ENCODE results near the gene ZFP69. TPM values are rescaled to one million over a fixed set of nuclear protein-coding genes. Genes with fewer than 3 reads are reported as not detected.

Gene ZFP69
- total RNA-seq, 3 donors from 2014 or later, result 2.2 to 4.8 (median 4.6) TPM

DNA sequence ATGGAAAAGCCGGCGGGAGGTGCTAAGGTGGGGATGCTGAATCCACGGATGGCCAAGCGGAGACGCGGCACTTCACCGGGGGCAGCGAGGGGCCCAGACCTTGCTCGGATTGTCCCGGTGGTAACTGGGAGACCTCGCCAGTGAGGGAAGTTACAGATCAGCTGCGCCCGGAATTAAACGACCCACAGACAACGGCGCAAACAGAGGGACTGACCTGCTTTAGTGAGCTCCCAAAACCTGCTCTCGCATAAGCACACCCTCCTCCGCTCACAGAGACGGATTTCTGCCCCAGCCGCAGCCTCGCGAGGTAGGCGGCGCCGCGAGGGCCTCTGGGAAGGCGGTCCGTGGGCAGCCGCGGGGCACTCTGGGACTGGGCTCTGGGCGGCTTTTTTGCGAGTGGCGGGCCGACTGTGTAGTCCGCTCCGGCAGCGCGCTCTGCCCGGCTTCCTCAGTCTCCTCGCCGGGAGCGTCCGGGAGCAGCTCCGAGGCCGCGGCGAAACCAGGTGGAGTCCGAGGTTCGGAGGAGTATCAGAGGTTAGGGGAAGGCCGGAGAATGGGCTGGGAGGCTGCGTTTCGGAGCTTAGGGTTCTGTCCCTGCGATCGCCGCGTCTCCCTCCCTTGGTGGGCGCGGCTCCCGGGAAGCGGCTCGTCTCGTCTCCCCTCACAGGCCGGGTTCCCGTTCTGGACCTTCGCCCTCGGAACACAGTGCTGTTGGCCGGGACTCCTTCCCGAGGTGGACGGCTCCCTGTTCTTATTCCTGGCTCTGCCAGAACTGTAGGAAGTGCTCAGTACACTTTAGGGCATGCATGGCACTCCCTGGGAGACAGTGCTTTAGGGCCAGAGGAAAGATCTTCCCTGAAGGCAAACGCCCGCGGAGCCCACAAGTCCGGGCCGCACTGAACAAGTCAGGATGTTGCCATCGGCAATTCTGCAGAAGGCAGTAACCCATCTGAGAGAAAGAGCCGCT, 31.6 kb downstream of the ZFP69 start, which contains the start of gene EXO5:
TSS of gene EXO5 (plus strand) at position 393 of the 967 bp plus-strand sequence. CDS start 5,778 bp downstream, outside the sequence.
- Histone ChIP-seq H3K4me3 (peak within 1 kb of the TSS; percentile 69 to 84 (median 80)), H3K27ac (peak within 1 kb of the TSS; percentile 73 to 75), H3K27me3 (no peaks in the 10 kb centered on the region), H3K9me3 (peaks cover 12 to 21% of the 10 kb centered on the region in 2 donors), H3K36me3 (no peaks in the 10 kb centered on the region), H3K4me1 (peaks cover 0 to 6% of the 10 kb centered on the region in 2 donors)
- DNase-seq (ENCODE audit: low spot score in 2 of 2), result peak; percentile 48 to 82
- intact Hi-C loops (cut with DNase I; ENCODE audit: low total_unique reads), result no loop called here
- TF ChIP-seq, protein P1, sequence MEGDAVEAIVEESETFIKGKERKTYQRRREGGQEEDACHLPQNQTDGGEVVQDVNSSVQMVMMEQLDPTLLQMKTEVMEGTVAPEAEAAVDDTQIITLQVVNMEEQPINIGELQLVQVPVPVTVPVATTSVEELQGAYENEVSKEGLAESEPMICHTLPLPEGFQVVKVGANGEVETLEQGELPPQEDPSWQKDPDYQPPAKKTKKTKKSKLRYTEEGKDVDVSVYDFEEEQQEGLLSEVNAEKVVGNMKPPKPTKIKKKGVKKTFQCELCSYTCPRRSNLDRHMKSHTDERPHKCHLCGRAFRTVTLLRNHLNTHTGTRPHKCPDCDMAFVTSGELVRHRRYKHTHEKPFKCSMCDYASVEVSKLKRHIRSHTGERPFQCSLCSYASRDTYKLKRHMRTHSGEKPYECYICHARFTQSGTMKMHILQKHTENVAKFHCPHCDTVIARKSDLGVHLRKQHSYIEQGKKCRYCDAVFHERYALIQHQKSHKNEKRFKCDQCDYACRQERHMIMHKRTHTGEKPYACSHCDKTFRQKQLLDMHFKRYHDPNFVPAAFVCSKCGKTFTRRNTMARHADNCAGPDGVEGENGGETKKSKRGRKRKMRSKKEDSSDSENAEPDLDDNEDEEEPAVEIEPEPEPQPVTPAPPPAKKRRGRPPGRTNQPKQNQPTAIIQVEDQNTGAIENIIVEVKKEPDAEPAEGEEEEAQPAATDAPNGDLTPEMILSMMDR (IDR thresholded peaks at IDR 0.05), result no peak
- TF ChIP-seq POLR2A (IDR thresholded peaks at IDR 0.05), result no peak
- no peak for TF ChIP-seq POLR2AphosphoS5 (IDR thresholded peaks at IDR 0.05)

DNA sequence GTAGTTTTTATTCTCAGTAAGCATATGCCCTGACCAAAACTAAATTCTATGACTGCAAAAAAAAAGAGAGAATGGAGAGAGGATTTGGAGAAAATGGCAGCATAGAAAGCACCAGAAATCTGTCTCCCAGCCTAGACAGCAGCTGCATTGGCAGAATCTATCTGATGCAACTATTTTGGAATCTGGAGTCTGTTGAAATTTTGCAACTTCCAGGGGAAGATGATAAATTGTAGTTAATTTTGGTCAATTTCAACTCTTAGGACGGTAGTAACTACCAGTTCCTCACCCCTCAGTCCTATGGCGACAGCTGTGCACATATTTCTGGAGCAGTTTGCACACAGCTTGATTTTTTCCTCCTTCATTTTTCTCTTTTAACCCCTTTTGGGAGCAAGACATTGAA, 42.4 kb downstream of the ZFP69 start:
- DNase-seq (ENCODE audit: low spot score in 2 of 2), result no peak
- intact Hi-C loops (cut with DNase I; ENCODE audit: low total_unique reads), result no loop called here
- TF ChIP-seq POLR2A (IDR thresholded peaks at IDR 0.05), result no peak
- TF ChIP-seq POLR2AphosphoS5 (IDR thresholded peaks at IDR 0.05), result no peak
- TF ChIP-seq, protein P1 (IDR thresholded peaks at IDR 0.05), result no peak
- H3K4me1 ChIP-seq, result no peaks in the 10 kb centered on the region
- H3K27ac ChIP-seq, result no peak overlapping the region
- H3K9me3 ChIP-seq, result peaks cover 30 to 50% of the 10 kb centered on the region in 2 donors
- H3K36me3 ChIP-seq, result no peaks in the 10 kb centered on the region
- no peaks in the 10 kb centered on the region for H3K27me3 ChIP-seq
- no peak overlapping the region for H3K4me3 ChIP-seq

GRCh38 chr1:40530735-40531380, 53.8 kb downstream of the ZFP69 start:
- Histone ChIP-seq H3K9me3 (peaks cover 0 to 3% of the 10 kb centered on the region in 2 donors), H3K36me3 (no peaks in the 10 kb centered on the region), H3K27me3 (no peaks in the 10 kb centered on the region), H3K4me1 (no peaks in the 10 kb centered on the region), H3K4me3 (peak overlapping the region; percentile 54 to 73 (median 71)), H3K27ac (peak overlapping the region; percentile 79 to 87)
- TF ChIP-seq, protein P1 (IDR thresholded peaks at IDR 0.05), result no peak
- TF ChIP-seq POLR2AphosphoS5 (IDR thresholded peaks at IDR 0.05) (no peak), POLR2A (IDR thresholded peaks at IDR 0.05) (no peak)
- intact Hi-C loops (cut with DNase I; ENCODE audit: low total_unique reads), result no loop called here
- DNase-seq (ENCODE audit: low spot score in 2 of 2), result no peak

GRCh38 chr1:40531381-40532061, 54.4 kb downstream of the ZFP69 start, which contains the start of gene ZNF684:
ZNF684 (plus strand) TSS chr1:40531637; CDS start chr1:40533167, 1,530 bp downstream.
- Histone ChIP-seq H3K9me3 (no peaks in the 10 kb centered on the region), H3K4me1 (no peaks in the 10 kb centered on the region), H3K4me3 (peak within 1 kb of the TSS; percentile 54 to 73 (median 71)), H3K27ac (peak within 1 kb of the TSS; percentile 79 to 87), H3K27me3 (no peaks in the 10 kb centered on the region), H3K36me3 (no peaks in the 10 kb centered on the region)
- peak; percentile 73 to 78 for DNase-seq (ENCODE audit: low spot score in 2 of 2)
- TF ChIP-seq, protein P1 (IDR thresholded peaks at IDR 0.05), result no peak
- TF ChIP-seq POLR2AphosphoS5 (IDR thresholded peaks at IDR 0.05), result peak; percentile 42 to 68 (median 66)
- intact Hi-C loops (cut with DNase I; ENCODE audit: low total_unique reads), result no loop called here
